Testis (tissue), 3 donors: ENCODE results near the gene PERP. TPM values are rescaled to one million over a fixed set of nuclear protein-coding genes. Genes with fewer than 3 reads are reported as not detected.

Experiments used
- DNase-seq: peaks from one replicate; pipeline ENCODE4 v3.0.0-alpha.2; 2019
- H3K27ac ChIP-seq, 2 donors: fragments of 200-600 bp; sonication (generic); one replicate each; pipeline ENCODE4 v1.5.1; 2019
- H3K27me3 ChIP-seq: fragments of 200-600 bp; sonication (generic); one replicate; pipeline ENCODE4 v1.5.1; 2019
- H3K36me3 ChIP-seq: fragments of 200-600 bp; sonication (generic); one replicate; pipeline ENCODE4 v1.5.1; 2017; ENCODE audit warnings: low read depth; ENCODE audit errors: missing control alignments
- H3K4me1 ChIP-seq: fragments of 200-600 bp; sonication (generic); one replicate; pipeline ENCODE4 v1.5.1; 2019
- H3K4me3 ChIP-seq, 2 donors: fragments of 200-600 bp; sonication (generic); one replicate each; pipeline ENCODE4 v1.5.1; 2017 to 2019
- H3K9me3 ChIP-seq: fragments of 200-600 bp; sonication (generic); one replicate; pipeline ENCODE4 v1.5.1; 2017
- CTCF ChIP-seq, 3 experiments: fragments of 450-650 bp in 2 of 3; fragments of 200-600 bp in 1 of 3; sonication (generic) in 1 of 3; IDR thresholded peaks; one replicate each; pipeline ENCODE4 v1.5.1; 2016 to 2019; ENCODE audit warnings: antibody characterized with exemption in 3 of 3, mild to moderate bottlenecking in 2 of 3, moderate library complexity in 1 of 3
- POLR2A ChIP-seq: fragments of 450-650 bp; IDR thresholded peaks from one replicate; pipeline ENCODE4 v1.6.1; 2017; ENCODE audit warnings: antibody characterized with exemption, mild to moderate bottlenecking, moderate library complexity
- WGBS, 2 donors: methylation state at CpG; one replicate each; pipeline ENCODE4 v1.1.5; 2018; 5-methylcytosine and 5-hydroxymethylcytosine counted together
- intact Hi-C: fragments of 100-400 bp; cut with DNase I; formaldehyde crosslinking; loops from one replicate; pipeline ENCODE4 v1.15.1; 2023; ENCODE audit warnings: low total_unique reads
- polyA plus RNA-seq: library from polyadenylated mRNA; stranded (reverse); fragments of 350-450 nt; fragmentation: Illumina TruSeq; extraction: RNeasy Lipid Tissue Mini Kit (QIAGEN cat#74804); gene quantifications from one replicate; pipeline ENCODE4 v1.2.3, GENCODE V29; 2014; ENCODE audit warnings: low read depth, low replicate concordance; ENCODE audit not compliant: insufficient read depth
- total RNA-seq, 2 donors: library from RNA; depleted of rRNA; stranded (reverse); fragments of >200 nt; gene quantifications; one replicate each; pipeline ENCODE4 v1.2.3, GENCODE V29; 2016

PERP gene
- total and polyA plus RNA-seq, 3 donors from 2014 or later: 7.0 to 13.8 (median 8.2) TPM

GRCh38 chr6:138093632-138094031 is 13.6 kb downstream of the PERP start:
- Histone ChIP-seq H3K4me3 (no peak overlapping the region), H3K4me1 (no peaks in the 10 kb centered on the region), H3K36me3 (no peaks in the 10 kb centered on the region), H3K27ac (no peak overlapping the region), H3K27me3 (no peaks in the 10 kb centered on the region), H3K9me3 (no peaks in the 10 kb centered on the region)
- WGBS, 2 donors: 85 to 90% methylated on average over 2 of the region's 2 CpGs
- no peak for DNase-seq
- intact Hi-C loops: no loop called here
- TF ChIP-seq CTCF (IDR thresholded peaks at IDR 0.05) (no peak), POLR2A (no peak)

GRCh38 chr6:138092686-138093085 is 14.5 kb downstream of the PERP start:
- TF ChIP-seq CTCF (IDR thresholded peaks at IDR 0.05): no peak
- no peak for TF ChIP-seq POLR2A
- Histone ChIP-seq H3K9me3 (no peaks in the 10 kb centered on the region), H3K27me3 (no peaks in the 10 kb centered on the region), H3K36me3 (no peaks in the 10 kb centered on the region), H3K27ac (no peak overlapping the region), H3K4me1 (no peaks in the 10 kb centered on the region), H3K4me3 (no peak overlapping the region)
- DNase-seq: no peak
- 55 to 83% methylated on average over 4 of the region's 4 CpGs for WGBS, 2 donors
- intact Hi-C loops: no loop called here

DNA sequence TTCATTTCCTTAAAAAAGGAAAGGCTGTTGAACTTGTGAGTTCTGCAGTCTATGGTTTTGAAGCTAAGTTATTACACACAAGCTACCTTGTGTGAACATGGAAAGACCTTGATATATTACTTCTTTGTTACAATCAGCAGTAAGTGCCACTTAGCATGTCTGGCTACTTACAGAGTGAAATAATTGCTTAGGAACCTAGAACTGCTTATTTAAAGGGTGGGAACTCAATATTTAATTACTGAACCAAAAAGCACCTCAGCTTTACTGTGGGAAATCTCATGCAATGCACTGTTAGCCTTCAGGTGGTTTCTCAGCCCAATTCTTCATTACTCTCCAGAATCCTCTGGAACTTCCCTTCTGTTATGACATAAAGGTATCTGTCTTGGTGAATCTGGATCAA is 17.9 kb downstream of the PERP start:
- TF ChIP-seq CTCF (IDR thresholded peaks at IDR 0.05) (no peak), POLR2A (no peak)
- Histone ChIP-seq H3K9me3 (no peaks in the 10 kb centered on the region), H3K36me3 (no peaks in the 10 kb centered on the region), H3K4me3 (no peak overlapping the region), H3K4me1 (no peaks in the 10 kb centered on the region), H3K27me3 (no peaks in the 10 kb centered on the region), H3K27ac (no peak overlapping the region)
- DNase-seq: no peak
- intact Hi-C loops: no loop called here

- no peaks in the 10 kb centered on the region for H3K36me3 ChIP-seq
- no peaks in the 10 kb centered on the region for H3K4me1 ChIP-seq
- 79 to 82% methylated on average over 4 of the region's 4 CpGs for WGBS, 2 donors
- TF ChIP-seq CTCF (IDR thresholded peaks at IDR 0.05): no peak
- TF ChIP-seq POLR2A: no peak
- DNase-seq: no peak
- H3K4me3 ChIP-seq: no peak overlapping the region
- no peak overlapping the region for H3K27ac ChIP-seq
- H3K9me3 ChIP-seq: no peaks in the 10 kb centered on the region
- H3K27me3 ChIP-seq: no peaks in the 10 kb centered on the region
- intact Hi-C loops: no loop called here
Measured at GRCh38 chr6:138088326-138088762, 18.9 kb downstream of the PERP start.

- DNase-seq: no peak
- 82 to 83% methylated on average over 5 of the region's 5 CpGs for WGBS, 2 donors
- TF ChIP-seq CTCF (IDR thresholded peaks at IDR 0.05) (no peak), POLR2A (no peak)
- Histone ChIP-seq H3K27ac (no peak overlapping the region), H3K4me1 (no peaks in the 10 kb centered on the region), H3K36me3 (no peaks in the 10 kb centered on the region), H3K9me3 (no peaks in the 10 kb centered on the region), H3K4me3 (no peak overlapping the region), H3K27me3 (no peaks in the 10 kb centered on the region)
- intact Hi-C loops: no loop called here
Measured at GRCh38 chr6:138087593-138088325, 19.5 kb downstream of the PERP start.
